Measurements from ENCODE around the gene SIM1.

Gene SIM1

GRCh38 chr6:100430962-100431361, 33.8 kb downstream of the SIM1 start:
- no peak for DNase-seq (ENCODE audit: low read depth in 1 of 2, low spot score in 1 of 2)

GRCh38 chr6:100427452-100427851, 37.3 kb downstream of the SIM1 start:
- no peak for DNase-seq (ENCODE audit: low read depth in 1 of 2, low spot score in 1 of 2)

GRCh38 chr6:100426744-100427338, 37.9 kb downstream of the SIM1 start:
- no peak for DNase-seq (ENCODE audit: low read depth in 1 of 2, low spot score in 1 of 2)

- DNase-seq (ENCODE audit: low read depth in 1 of 2, low spot score in 1 of 2), result no peak
Measured at GRCh38 chr6:100426241-100426640, 38.5 kb downstream of the SIM1 start.

- no peak for DNase-seq (ENCODE audit: low read depth in 1 of 2, low spot score in 1 of 2)
Measured at GRCh38 chr6:100420711-100421110, 44.0 kb downstream of the SIM1 start.

GRCh38 chr6:100417036-100417435, 47.7 kb downstream of the SIM1 start:
- no peak for DNase-seq (ENCODE audit: low read depth in 1 of 2, low spot score in 1 of 2)

GRCh38 chr6:100415768-100416167, 49.0 kb downstream of the SIM1 start:
- DNase-seq (ENCODE audit: low read depth in 1 of 2, low spot score in 1 of 2), result no peak

GRCh38 chr6:100412872-100413271, 51.8 kb downstream of the SIM1 start:
- DNase-seq (ENCODE audit: low read depth in 1 of 2, low spot score in 1 of 2), result no peak

GRCh38 chr6:100404051-100404450, 60.7 kb downstream of the SIM1 start:
- DNase-seq (ENCODE audit: low read depth in 1 of 2, low spot score in 1 of 2), result no peak

- DNase-seq (ENCODE audit: low read depth in 1 of 2, low spot score in 1 of 2), result no peak
Measured at GRCh38 chr6:100393493-100393892, 71.2 kb downstream of the SIM1 start.

GRCh38 chr6:100392423-100392822, 72.3 kb downstream of the SIM1 start:
- DNase-seq (ENCODE audit: low read depth in 1 of 2, low spot score in 1 of 2), result no peak

- DNase-seq (ENCODE audit: low read depth in 1 of 2, low spot score in 1 of 2), result no peak
Measured at GRCh38 chr6:100388868-100389519, 75.7 kb downstream of the SIM1 start.

- no peak for DNase-seq (ENCODE audit: low read depth in 1 of 2, low spot score in 1 of 2)
Measured at GRCh38 chr6:100382767-100383195, 81.9 kb downstream of the SIM1 start.

GRCh38 chr6:100382031-100382430, 82.7 kb downstream of the SIM1 start:
- no peak for DNase-seq (ENCODE audit: low read depth in 1 of 2, low spot score in 1 of 2)

- no peak for DNase-seq (ENCODE audit: low read depth in 1 of 2, low spot score in 1 of 2)
Measured at GRCh38 chr6:100381111-100381510, 83.6 kb downstream of the SIM1 start.

GRCh38 chr6:100379386-100379785, 85.3 kb downstream of the SIM1 start:
- DNase-seq (ENCODE audit: low read depth in 1 of 2, low spot score in 1 of 2), result no peak

- no peak for DNase-seq (ENCODE audit: low read depth in 1 of 2, low spot score in 1 of 2)
Measured at GRCh38 chr6:100378576-100378975, 86.1 kb downstream of the SIM1 start.

GRCh38 chr6:100376103-100376502, 88.6 kb downstream of the SIM1 start:
- no peak for DNase-seq (ENCODE audit: low read depth in 1 of 2, low spot score in 1 of 2)

GRCh38 chr6:100372326-100373091, 92.2 kb downstream of the SIM1 start:
- DNase-seq (ENCODE audit: low read depth in 1 of 2, low spot score in 1 of 2), result no peak

GRCh38 chr6:100371591-100371990, 93.1 kb downstream of the SIM1 start:
- no peak for DNase-seq (ENCODE audit: low read depth in 1 of 2, low spot score in 1 of 2)

- no peak for DNase-seq (ENCODE audit: low read depth in 1 of 2, low spot score in 1 of 2)
Measured at GRCh38 chr6:100370265-100370664, 94.5 kb downstream of the SIM1 start.

- DNase-seq (ENCODE audit: low read depth in 1 of 2, low spot score in 1 of 2), result no peak
Measured at GRCh38 chr6:100366419-100366818, 98.3 kb downstream of the SIM1 start.

All from activated CD4-positive, alpha-beta T cell treated with anti-CD3 and anti-CD28 coated beads, Interleukin-2, amount 50 U/mL, for 24 hours (primary cell).